Skeletal muscle satellite cell (primary cell): Measurements from ENCODE around the gene COL9A3. TPM values are rescaled to one million over a fixed set of nuclear protein-coding genes. Genes with fewer than 3 reads are reported as not detected.

Source experiments
- H3K27me3 ChIP-seq: 2 replicates; pipeline ENCODE4 v1.7.0; 2013; ENCODE audit warnings: low read length; ENCODE audit not compliant: control insufficient read depth, insufficient read depth
- H3K36me3 ChIP-seq: 2 replicates; pipeline ENCODE4 v1.7.0; 2013; ENCODE audit warnings: mild to moderate bottlenecking, control low read depth, low read length; ENCODE audit not compliant: insufficient read depth
- H3K4me1 ChIP-seq: 2 replicates; pipeline ENCODE4 v1.7.0; 2013; ENCODE audit warnings: low read length; ENCODE audit not compliant: control insufficient read depth, insufficient read depth
- H3K4me2 ChIP-seq: 2 replicates; pipeline ENCODE4 v1.7.0; 2013; ENCODE audit warnings: mild to moderate bottlenecking, low read length
- H3K4me3 ChIP-seq: 2 replicates; pipeline ENCODE4 v1.7.0; 2013; ENCODE audit warnings: low read length
- H3K9ac ChIP-seq: 2 replicates; pipeline ENCODE4 v1.7.0; 2013; ENCODE audit warnings: mild to moderate bottlenecking, low read depth, low read length, moderate library complexity
- H3K9me3 ChIP-seq: replicated peaks from 2 replicates; pipeline ENCODE4 v1.7.0; 2013; ENCODE audit warnings: mild to moderate bottlenecking, control low read depth, low read length
- total RNA-seq: library from RNA; depleted of rRNA; stranded (reverse); fragments of >200 nt; gene quantifications from 2 replicates; pipeline ENCODE4 v1.2.3, GENCODE V29; 2012; rRNA removed

Gene COL9A3
- total RNA-seq = 2.8 and 4.1 TPM in 2 replicates

- Histone ChIP-seq H3K27me3 (peaks cover 29% of the 10 kb centered on the region), H3K4me3 (peak within 1 kb of the TSS; percentile 39), H3K9me3 (no peaks in the 10 kb centered on the region), H3K4me1 (peaks cover 34% of the 10 kb centered on the region), H3K9ac (peak within 1 kb of the TSS; percentile 26), H3K36me3 (peaks cover 14% of the 10 kb centered on the region), H3K4me2 (peak within 1 kb of the TSS; percentile 78)
These were observed at the start of gene COL9A3 for GRCh38 chr20:62816884-62817873. Gene COL9A3 (plus strand): TSS chr20:62817050. CDS start chr20:62817065, 15 bp downstream.

GRCh38 chr20:62768234-62768546 is 48.7 kb upstream of the COL9A3 start:
- Histone ChIP-seq H3K4me3 (no peak overlapping the region), H3K9me3 (no peaks in the 10 kb centered on the region), H3K4me2 (no peak overlapping the region), H3K27me3 (peaks cover 58% of the 10 kb centered on the region), H3K36me3 (no peaks in the 10 kb centered on the region), H3K4me1 (peaks cover 6% of the 10 kb centered on the region), H3K9ac (no peak overlapping the region)

GRCh38 chr20:62768551-62769287 is 48.1 kb upstream of the COL9A3 start:
- Histone ChIP-seq H3K4me2 (no peak overlapping the region), H3K36me3 (no peaks in the 10 kb centered on the region), H3K4me1 (peaks cover 6% of the 10 kb centered on the region), H3K9ac (no peak overlapping the region), H3K4me3 (no peak overlapping the region), H3K9me3 (no peaks in the 10 kb centered on the region), H3K27me3 (peaks cover 58% of the 10 kb centered on the region)

GRCh38 chr20:62769346-62770071 is 47.3 kb upstream of the COL9A3 start:
- peaks cover 65% of the 10 kb centered on the region for H3K27me3 ChIP-seq
- no peak overlapping the region for H3K4me2 ChIP-seq
- H3K4me3 ChIP-seq = no peak overlapping the region
- peaks cover 6% of the 10 kb centered on the region for H3K4me1 ChIP-seq
- H3K9ac ChIP-seq = no peak overlapping the region
- no peaks in the 10 kb centered on the region for H3K9me3 ChIP-seq
- H3K36me3 ChIP-seq = no peaks in the 10 kb centered on the region

- Histone ChIP-seq H3K36me3 (no peaks in the 10 kb centered on the region), H3K4me2 (no peak overlapping the region), H3K4me3 (no peak overlapping the region), H3K9ac (no peak overlapping the region), H3K4me1 (peaks cover 6% of the 10 kb centered on the region), H3K9me3 (no peaks in the 10 kb centered on the region), H3K27me3 (peaks cover 64% of the 10 kb centered on the region)
These were observed 46.5 kb upstream of the COL9A3 start for GRCh38 chr20:62770111-62770910.

- H3K9ac ChIP-seq = no peak overlapping the region
- no peak overlapping the region for H3K4me3 ChIP-seq
- H3K4me1 ChIP-seq = peaks cover 6% of the 10 kb centered on the region
- H3K4me2 ChIP-seq = no peak overlapping the region
- H3K36me3 ChIP-seq = no peaks in the 10 kb centered on the region
- no peaks in the 10 kb centered on the region for H3K9me3 ChIP-seq
- peaks cover 63% of the 10 kb centered on the region for H3K27me3 ChIP-seq
These were observed 45.9 kb upstream of the COL9A3 start for GRCh38 chr20:62770916-62771315.

- Histone ChIP-seq H3K9ac (no peak overlapping the region), H3K36me3 (no peaks in the 10 kb centered on the region), H3K27me3 (peaks cover 65% of the 10 kb centered on the region), H3K4me3 (no peak overlapping the region), H3K4me1 (peaks cover 7% of the 10 kb centered on the region), H3K9me3 (no peaks in the 10 kb centered on the region), H3K4me2 (no peak overlapping the region)
These were observed 45.3 kb upstream of the COL9A3 start for GRCh38 chr20:62771396-62772102.

- Histone ChIP-seq H3K4me3 (no peak overlapping the region), H3K27me3 (peaks cover 62% of the 10 kb centered on the region), H3K9me3 (no peaks in the 10 kb centered on the region), H3K36me3 (no peaks in the 10 kb centered on the region), H3K9ac (no peak overlapping the region), H3K4me1 (peaks cover 11% of the 10 kb centered on the region), H3K4me2 (no peak overlapping the region)
These were observed 44.7 kb upstream of the COL9A3 start for GRCh38 chr20:62772103-62772611.

- Histone ChIP-seq H3K9me3 (no peaks in the 10 kb centered on the region), H3K9ac (no peak overlapping the region), H3K36me3 (no peaks in the 10 kb centered on the region), H3K4me1 (peaks cover 16% of the 10 kb centered on the region), H3K27me3 (peaks cover 62% of the 10 kb centered on the region), H3K4me2 (peak overlapping the region; percentile 6), H3K4me3 (no peak overlapping the region)
These were observed 44.2 kb upstream of the COL9A3 start for GRCh38 chr20:62772619-62772989.
